Activated CD8-positive, alpha-beta memory T cell treated with anti-CD3 and anti-CD28 coated beads, Interleukin-2, amount 50 U/mL, for 1 hour (primary cell): ENCODE data around the gene ANKRD55.
"Not testable (repeated sequence)": the region's sequence is repeated elsewhere in the genome, so short reads cannot be mapped to it uniquely, and the experiment has no call there.

Experiments
- DNase-seq: peaks from one replicate; pipeline ENCODE4 v3.0.0-alpha.2; 2020; ENCODE audit errors: extremely low read depth

ANKRD55 gene

DNA sequence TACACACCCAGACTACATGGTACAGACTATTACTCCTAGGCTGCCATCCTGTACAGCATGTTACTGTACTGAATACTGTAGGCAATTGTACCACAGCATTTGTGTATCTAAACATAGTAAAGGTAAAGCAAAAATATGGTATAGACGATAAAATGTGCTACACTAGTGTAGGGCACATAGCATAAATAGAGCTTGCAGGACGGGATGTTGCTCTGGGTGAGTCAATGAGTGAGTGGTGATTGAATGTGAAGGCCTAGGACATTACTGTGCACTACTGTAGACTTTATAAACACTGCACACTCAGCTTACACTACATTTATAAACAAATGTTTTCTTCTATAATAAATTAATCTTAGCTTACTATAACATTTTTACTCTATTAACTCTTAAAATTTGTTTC lies 25.6 kb downstream of the ANKRD55 start:
- DNase-seq = no peak

DNA sequence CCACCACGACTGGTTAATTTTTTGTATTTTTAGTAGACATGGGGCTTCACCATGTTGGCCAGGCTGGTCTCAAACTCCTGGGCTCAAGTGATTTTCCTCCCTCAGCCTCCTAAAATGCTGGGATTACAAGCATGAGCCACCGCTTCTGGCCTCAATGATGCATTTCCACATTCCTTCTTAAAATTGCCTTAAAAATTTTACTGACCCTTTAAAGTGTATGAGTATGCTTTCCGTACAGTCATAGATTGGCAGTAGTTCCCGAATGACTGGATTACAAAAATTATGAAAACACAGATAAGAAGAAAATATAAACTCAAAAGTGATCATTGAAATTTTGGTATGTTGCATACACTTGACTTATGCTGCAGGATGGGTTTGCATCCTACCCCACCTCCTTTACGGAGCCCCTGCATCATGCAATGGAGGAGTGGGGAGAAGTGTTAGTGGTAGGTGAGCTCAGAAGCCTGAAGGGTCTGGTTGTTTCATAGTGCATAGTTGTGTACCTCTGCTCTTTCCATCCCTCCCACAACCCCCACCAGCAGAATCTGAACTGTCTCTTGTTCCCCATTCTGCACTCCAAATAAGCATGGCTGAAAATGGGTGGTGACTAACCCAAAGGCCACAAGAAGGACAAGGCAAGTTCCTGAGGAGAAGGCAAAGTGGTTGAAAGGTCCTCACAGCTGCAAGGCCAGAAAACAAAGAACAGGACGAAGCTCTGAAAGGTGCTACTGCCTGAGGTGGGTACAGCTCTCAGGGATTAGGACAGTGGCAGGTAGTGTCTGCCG lies 26.8 kb downstream of the ANKRD55 start:
- no peak for DNase-seq

DNA sequence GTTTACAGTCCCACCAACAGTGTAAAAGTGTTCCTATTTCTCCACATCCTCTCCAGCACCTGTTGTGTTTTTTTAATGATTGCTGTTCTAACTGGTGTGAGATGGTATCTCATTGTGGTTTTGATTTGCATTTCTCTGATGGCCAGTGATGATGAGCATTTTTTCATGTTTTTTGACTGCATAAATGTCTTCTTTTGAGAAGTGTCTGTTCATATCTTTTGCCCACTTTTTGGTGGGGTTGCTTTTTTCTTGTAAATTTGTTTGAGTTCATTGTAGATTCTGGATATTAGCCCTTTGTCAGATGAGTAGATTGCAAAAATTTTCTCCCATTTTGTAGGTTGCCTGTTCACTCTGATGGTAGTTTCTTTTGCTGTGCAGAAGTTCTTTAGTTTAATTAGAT lies 29.2 kb downstream of the ANKRD55 start:
- not testable (repeated sequence) for DNase-seq

DNA sequence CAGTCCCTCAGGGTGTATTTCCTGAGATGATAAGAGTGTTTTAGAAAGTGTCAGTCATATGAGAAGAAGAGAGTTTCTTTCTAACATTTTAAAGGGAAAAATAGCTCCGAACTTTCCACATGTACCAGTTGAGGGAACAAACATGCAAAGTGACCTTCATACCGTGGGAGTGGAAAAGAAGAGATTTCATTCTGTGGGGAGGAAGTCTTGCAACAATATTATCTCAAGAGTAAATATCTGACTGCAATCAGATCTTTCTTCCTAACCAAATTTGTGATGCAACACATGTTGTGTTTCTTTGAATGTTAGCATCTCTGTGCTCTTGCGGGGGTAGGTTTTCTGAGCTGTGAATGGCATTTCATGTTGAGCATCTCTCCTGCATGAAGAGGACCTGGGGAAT lies 30.6 kb downstream of the ANKRD55 start:
- DNase-seq = no peak

DNA sequence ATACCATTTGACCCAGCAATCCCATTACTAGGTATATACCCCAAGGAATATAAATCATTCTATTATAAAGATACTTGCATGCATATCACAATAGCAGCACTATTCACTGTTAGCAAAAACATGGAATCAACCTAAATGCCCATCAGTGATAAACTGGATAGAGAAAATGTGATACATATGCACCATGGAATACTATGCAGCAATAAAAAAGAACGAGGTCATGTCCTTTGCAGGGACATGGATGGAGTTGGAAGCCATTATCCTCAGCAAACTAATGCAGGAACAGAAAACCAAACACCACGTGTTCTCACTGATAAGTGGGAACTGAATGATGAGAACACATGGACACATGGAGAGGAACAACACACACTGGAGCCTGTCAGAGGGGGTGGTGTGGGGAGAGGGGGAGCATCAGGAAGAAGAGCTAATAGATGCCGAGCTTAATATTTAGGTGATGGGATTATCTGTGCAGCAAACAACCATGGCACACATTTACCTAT lies 31.3 kb downstream of the ANKRD55 start:
- DNase-seq = not testable (repeated sequence)

DNA sequence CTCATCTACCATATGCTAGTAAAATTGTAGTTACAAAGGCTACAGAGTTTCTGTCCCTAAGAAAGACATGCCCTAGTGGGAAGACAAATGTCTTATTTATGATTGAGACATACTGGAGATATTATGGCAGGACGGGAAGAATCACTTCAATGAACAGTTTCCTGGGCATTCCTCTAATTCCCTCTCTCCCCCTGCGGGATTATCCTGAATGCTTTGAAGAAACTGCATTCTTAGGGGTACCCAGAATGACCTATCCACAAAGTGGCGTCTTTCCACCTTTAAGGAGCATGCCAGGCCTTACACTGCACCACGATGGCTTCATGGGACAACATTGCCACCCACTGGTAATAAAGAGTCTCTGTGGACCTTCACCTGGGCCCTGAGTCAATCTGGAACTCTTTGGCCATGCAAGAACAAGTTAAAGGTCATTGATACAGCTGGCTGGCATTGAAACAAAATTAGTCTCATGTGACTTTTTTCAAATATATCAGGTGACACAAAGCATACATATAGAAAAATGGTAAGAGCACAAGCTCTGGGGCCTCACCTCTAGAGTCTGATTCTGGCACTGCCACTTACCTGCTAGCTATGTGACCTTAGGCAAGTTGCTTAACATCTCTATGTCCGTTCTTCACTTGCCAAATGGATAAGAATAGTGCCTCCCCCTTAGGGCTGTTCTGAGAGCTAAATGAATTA lies 32.0 kb downstream of the ANKRD55 start:
- DNase-seq = peak; percentile 17

DNA sequence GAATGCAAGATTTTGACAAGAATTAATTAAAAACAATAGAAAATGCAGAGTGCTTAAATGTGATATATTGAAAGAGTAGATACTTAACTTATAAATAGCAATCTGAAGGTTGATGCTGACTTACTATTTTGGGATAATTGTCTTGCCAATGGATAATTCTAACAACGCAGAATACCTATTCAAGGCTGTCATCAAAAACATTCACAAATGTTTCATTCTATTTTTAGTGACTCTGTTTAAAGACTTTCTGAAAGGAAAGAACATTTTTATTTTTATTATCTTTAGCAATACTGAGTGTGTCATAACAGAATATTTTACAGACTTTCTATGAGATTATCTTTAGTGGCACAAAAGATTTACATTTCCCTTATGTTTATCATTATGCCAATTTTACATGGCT lies 38.1 kb downstream of the ANKRD55 start:
- no peak for DNase-seq

DNA sequence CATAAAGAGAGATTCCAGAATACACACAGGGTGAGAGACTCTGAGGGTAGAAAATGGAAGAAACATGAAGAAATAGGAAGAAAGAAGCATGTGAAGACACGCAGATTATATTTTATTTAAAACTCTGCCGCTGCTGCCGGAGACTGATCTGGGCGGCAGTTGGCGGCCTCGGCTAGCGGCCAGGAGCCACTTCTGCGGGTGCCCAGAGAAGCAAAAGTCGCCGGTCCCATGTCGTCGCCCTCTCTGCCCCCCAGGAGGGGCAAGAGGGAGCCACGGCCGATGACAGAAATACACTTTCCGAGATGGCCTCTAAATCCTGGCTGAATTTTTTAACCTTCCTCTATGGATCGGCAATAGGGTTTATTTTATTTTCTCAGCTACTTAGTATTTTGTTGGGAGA lies 40.9 kb downstream of the ANKRD55 start:
- no peak for DNase-seq

DNA sequence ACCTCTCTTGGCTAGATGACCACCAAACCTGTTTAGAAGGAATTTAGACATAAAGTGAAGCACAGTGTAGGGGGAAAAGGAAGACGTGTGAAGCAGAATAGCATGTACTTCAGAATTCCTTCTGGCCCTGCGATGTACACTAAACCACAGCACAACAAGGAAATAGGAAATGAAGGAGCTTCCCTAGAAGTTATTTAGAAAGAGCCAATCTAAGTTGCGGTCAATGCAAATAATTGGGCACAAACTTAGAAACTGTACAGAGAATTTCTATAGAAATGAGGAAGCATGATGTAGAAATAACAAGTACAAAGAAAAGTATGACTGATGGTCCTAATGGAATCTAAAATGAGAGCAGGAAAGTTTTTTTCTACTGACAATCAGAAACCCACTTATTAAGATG lies 41.5 kb downstream of the ANKRD55 start:
- DNase-seq = no peak

DNA sequence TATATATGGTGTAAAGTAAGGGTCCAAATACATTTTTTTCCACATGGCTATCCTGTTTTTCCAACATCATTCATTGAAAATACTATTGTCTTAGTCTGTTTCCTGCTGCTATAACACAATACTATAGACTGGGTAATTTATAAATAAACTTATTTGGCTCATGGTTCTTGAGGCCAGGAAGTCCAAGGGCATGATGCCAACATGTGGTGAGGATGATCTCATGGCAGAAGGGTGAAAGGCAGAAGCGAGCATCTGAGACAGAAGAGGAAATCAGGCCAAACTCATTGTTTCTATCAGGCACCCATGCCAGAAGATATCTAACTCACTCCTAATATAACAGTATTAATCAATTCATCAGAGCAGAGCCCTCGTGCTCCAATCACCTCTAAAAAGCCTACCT lies 42.6 kb downstream of the ANKRD55 start:
- DNase-seq = peak; percentile 11

DNA sequence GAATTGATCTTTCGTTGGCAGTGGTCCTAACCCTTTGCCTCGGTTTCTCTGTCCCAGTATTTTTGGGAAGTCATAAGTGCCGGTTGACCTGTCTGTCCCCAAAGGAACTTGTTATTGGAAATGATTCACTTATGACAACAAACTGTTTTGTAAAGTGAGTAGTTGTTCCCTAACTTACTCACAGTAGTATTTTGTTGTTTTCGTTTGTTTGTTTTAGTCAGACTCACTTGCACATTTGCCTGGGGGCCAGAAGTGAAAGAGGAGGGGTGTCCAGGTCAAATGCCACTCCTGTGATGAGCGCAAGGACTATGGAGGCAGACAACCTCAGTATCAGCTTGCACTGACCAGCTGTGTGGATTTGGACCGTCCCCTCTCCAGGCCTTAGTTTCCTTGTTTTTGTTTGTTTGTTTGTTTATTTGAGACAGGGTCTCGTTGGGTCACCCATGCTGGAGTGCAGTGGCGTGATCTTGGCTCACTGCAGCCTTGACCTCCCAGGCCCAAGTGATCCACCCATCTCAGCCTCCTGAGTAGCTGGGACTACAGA lies 47.3 kb downstream of the ANKRD55 start:
- no peak for DNase-seq

DNA sequence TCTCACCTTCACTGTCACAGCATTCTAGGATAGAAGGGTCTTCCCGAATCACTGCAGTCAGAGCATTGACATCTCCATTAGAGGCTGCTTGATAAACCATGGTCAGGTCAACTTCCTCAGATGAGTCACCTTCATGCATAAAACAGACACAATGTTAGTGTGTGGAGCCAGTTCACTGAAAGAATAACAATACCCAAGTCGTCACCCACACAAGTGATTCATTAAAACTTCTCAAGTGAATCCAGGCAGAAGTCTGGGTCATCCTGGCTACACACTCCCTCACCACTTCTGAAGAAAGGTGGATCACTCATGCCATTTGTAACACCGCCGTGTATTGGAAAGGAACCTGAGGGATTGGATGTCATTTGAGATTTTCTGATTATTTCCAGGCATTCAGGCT lies 49.6 kb downstream of the ANKRD55 start:
- no peak for DNase-seq

DNA sequence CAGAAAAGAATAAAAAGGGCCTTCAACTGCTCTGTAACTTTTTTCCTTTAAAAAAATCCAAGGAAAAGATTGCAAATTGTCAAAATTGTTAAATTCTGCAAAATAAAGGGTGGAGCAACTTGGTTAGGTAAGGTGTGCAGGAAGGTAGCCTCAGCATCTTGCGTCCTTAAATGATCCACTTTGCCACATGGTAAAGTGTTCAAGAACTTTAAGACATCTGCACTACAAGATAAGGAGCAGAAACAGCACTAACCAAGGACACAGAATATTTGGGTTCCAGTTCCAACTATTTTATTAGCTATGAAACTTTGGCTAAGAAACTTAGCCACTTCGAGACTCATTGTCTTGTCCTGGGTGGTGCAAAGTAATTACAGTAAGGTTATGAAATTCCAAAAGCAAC lies 53.7 kb downstream of the ANKRD55 start:
- no peak for DNase-seq

DNA sequence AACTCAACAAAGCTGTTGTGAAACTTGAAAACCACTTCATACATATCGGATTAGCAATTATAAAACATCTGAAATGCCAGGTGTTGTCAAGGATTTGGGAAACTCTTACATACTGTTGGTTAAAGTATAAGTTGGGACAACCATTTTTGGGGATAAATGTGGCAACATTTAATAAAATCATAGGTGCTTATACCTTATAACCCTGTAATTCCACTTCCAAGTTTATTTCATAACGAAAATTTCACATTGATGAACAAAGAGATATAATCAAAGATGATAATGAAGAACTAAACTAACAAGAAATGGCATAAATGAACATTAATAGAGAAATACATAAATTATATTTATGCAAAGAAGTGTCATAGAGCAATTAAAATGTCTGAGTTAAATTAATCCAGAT lies 54.3 kb downstream of the ANKRD55 start:
- DNase-seq = no peak

DNA sequence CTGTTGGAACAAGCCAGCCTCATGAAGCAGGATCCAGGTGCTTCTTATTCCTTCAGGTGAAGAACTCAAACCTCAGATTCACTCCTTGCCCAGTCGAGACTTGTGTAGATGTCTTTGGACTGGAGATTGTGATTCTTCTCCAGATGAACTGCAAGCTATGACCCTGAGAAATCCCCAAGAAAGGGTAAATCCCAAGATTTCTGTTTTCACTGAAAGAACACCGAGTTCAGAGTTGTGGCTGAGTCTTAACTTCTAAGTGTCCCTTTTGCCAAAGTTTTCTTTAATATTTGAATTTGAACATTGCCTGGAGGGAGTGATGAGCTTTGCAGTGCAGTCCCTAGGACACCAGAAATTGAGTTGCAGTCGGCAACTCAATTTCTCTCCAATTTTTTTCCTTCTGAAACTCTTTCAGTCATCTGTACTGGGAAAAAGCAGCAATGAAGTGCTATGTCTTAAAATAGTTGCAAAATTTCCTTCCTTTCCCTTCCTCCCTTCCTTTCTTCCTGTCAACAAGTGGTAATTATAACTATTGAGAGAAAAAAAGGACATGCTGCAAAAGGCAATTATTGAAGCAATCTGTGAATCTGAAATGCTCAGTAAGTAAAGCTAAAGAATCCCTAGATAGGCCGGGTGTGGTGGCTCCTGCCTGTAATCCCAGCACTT lies 56.1 kb downstream of the ANKRD55 start:
- no peak for DNase-seq

DNA sequence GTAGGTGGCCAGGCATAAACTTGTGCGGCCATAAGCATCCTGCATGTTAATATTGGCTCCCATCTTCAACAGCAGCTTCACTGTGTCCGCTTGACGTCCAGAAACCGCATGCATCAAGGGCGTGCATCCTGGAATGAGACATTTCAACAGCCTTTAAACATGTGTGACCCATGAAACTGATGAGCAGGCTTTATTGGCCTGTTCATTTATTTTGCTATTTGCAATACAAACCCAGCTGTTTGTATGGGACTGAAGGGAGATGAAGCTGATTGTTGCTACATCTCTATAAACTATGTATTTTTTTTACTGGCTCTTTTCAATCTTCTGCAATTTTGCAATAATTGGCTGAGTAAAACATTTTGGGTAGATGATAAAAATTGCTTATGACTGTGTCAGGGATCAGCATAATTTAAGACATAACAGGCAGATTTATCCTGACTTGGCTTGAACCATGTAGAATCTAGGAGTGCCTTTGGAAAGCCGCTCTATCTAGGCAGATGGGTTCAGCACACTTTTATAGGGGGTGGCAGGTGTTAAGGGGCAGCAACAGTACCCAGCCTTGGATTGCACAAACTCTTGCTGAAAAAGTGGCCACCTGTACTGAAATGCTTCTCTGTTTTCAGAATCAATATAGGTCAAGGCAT lies 56.9 kb downstream of the ANKRD55 start:
- DNase-seq = no peak

DNA sequence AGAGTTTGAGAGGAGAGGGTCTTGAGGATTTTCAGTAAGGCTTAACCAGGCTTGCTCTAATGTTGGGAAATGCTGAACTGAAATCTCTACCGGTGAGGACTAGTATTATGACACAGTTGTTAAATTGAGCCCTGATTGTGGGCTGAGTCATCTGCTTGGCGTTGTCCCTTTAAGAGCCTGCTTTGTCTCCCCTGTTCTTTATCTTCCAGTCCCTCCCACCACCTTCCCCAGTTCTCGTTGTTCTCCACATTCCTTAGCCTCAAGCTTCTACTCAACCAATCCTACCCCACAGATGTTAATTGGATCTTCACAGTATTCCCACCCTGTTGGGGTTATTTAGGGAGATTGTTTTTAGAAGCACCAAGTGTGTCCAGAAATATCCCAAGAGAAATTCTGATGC lies 57.6 kb downstream of the ANKRD55 start:
- DNase-seq = no peak

DNA sequence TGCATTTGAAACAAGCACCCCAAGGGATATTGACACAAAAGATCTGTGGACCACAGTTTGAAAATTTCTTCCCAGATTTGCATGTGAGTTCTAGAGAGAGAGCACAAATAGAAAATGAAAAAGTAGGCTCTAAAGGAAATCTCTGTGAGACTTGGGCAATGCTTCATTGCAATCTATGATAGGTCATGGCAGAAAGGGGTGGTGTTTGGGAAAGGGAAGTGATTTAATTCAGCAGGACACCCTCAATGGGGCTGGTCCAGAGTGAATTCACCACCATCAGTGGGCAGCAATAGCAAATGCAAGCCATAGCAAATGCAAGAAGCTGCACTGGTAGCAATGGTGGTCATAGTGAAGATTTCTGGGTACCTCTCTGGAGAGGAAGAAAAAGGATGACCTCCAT lies 58.1 kb downstream of the ANKRD55 start:
- no peak for DNase-seq

DNA sequence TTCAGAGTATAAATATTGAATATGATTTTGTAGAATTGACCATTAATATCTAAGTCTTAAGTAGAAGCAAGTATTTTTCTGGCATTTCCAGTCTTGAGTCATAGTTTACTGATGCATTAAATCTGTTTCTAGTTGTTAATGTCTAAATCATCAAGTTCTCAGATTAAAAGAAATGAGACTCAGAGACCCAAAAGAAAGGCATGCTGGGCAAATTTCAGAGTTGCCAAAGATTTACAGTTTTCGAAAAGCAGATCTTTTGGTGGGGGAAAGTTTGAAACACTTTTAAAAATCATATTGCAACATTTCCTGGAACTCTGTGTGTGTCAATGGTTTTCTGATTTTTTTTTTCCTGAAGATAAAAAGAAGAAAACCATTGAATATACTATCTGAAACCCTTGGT lies 60.9 kb downstream of the ANKRD55 start:
- DNase-seq = no peak

DNA sequence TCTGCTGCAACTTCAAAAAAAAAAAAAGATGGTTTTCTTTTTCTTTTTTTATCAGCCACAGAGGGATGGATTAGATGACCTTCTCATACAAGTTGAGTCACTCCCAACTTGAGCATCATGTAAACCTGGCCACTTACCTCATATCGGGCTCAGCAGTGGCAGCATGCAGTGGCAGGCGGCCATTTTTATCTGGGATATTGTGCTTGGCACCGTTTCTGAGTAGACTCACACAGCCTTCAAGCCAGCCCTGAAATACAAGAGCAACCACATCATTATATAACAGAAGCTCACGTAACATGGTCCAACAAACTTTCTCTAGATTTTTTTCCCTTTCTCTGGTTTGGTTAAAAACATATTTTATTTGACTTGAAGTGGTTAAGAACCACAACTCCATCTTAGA lies 62.6 kb downstream of the ANKRD55 start:
- no peak for DNase-seq

DNA sequence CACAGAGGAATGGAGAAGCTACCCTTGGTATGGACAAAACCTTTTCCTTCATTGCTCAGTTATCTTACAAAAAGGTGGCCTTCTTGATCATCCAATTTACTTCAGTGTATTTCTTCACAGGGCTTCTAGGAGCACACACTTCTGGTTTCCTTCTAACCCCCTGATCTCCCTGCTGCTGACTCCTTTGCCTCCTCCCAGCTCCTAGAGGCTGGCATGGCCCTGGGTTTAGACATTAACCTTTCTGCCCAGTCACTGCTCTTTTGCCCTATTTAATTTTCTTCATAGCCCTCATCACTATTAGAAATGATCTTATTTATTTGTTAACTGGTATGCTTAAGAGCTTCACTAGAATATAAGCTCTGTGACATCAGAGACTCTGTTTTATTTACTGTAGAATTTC lies 63.2 kb downstream of the ANKRD55 start:
- no peak for DNase-seq

DNA sequence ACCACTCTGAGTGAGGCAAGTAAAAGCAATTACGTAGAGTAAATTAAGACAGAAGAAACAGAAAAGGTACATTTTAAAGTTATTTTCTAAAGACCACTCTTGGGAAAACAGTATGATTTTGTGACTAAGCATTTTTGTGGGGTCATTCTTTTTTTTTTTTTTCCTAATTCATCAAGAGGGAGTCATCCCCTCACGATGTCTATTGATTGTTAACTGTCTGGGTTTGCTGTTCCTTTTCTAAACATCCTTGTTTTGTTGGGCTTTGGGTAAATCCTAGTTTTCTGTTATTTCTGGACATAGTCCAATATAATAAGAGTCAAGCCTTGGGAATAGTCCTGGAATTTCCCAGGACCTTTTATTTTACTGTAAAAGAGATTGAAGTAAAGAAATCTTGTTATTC lies 63.8 kb downstream of the ANKRD55 start:
- no peak for DNase-seq
